Panc1 (cell line): ENCODE results near the gene NSD2.

Source experiments
- CTCF ChIP-seq: fragments of 450-650 bp; IDR thresholded peaks from 2 replicates; pipeline ENCODE4 v1.5.1; 2017; ENCODE audit warnings: mild to moderate bottlenecking
- POLR2AphosphoS5 ChIP-seq: IDR thresholded peaks from 2 replicates; pipeline ENCODE4 v1.6.1; 2012; ENCODE audit warnings: mild to moderate bottlenecking, low read depth, low read length, moderate library complexity
- REST ChIP-seq, 2 experiments: IDR thresholded peaks; 2 replicates each; pipeline ENCODE4 v1.6.1; 2011 to 2012; ENCODE audit warnings: low read depth in 2 of 2, control low read depth in 1 of 2, low read length in 1 of 2, mild to moderate bottlenecking in 1 of 2, moderate library complexity in 1 of 2; ENCODE audit not compliant: insufficient read depth in 1 of 2
- SIN3A ChIP-seq: IDR thresholded peaks from 2 replicates; pipeline ENCODE4 v1.6.1; 2012; ENCODE audit warnings: low read depth, mild to moderate bottlenecking, low read length, moderate library complexity, borderline replicate concordance; ENCODE audit not compliant: insufficient read depth
- TCF7L2 ChIP-seq: IDR thresholded peaks from 2 replicates; pipeline ENCODE4 v1.6.1; 2011; ENCODE audit warnings: mild to moderate bottlenecking, low read depth, low read length, inconsistent platforms

GRCh38 chr4:1960170-1960825 lies 89.1 kb downstream of the NSD2 start:
- no peak for TF ChIP-seq CTCF
- TF ChIP-seq POLR2AphosphoS5, result no peak
- TF ChIP-seq REST (IDR thresholded peaks at IDR 0.05; ENCODE audit: insufficient read depth in 1 of 2, low read depth in 2 of 2, low read length in 1 of 2), result no peak
- no peak for TF ChIP-seq SIN3A
- TF ChIP-seq TCF7L2, result no peak
